Temporal lobe (tissue), 2 donors: Measurements from ENCODE around the gene UROC1. TPM values are rescaled to one million over a fixed set of nuclear protein-coding genes. Genes with fewer than 3 reads are reported as not detected.

Experiments
- small RNA-seq: library from RNA; depleted of rRNA; stranded (forward); fragments of <200 nt; gene quantifications from one replicate; pipeline ENCODE3, GENCODE V24; 2014; ENCODE audit warnings: low replicate concordance
- total RNA-seq: library from RNA; depleted of rRNA; stranded (reverse); fragments of >200 nt; gene quantifications from one replicate; pipeline ENCODE4 v1.2.3, GENCODE V29; 2014

Gene UROC1
- total RNA-seq, 1 donor from 2014 or later, result not detected

Small RNA genes within 50 kb of the gene (small RNA-seq; reads per million reads assigned to genes)
- not detected for gene RNA5SP138

Other genes with a start within 250 kb of the UROC1 start
- gene KLF15, start 160.4 kb downstream of the UROC1 start, total RNA-seq, result 1.7 TPM
- 2.5 TPM for gene CFAP100, start 122.9 kb downstream of the UROC1 start, total RNA-seq
- 26.8 TPM for gene ZXDC, start 41.9 kb downstream of the UROC1 start, total RNA-seq
- gene CHST13, start 6.4 kb upstream of the UROC1 start, total RNA-seq, result not detected
- not detected for gene C3orf22, start 41.2 kb upstream of the UROC1 start, total RNA-seq
- 7.9 TPM for gene TXNRD3, start 137.4 kb upstream of the UROC1 start, total RNA-seq
- 28.5 TPM for gene CHCHD6, start 186.5 kb upstream of the UROC1 start, total RNA-seq